Astrocyte (in vitro differentiated cells and primary cell): Measurements from ENCODE around the gene STON2. TPM values are rescaled to one million over a fixed set of nuclear protein-coding genes. Genes with fewer than 3 reads are reported as not detected.

Experiments used
- DNase-seq: peaks from one replicate; pipeline ENCODE4 v3.0.0-alpha.2; 2010; ENCODE audit warnings: low read depth
- FAIRE-seq: peaks from 2 replicates; lab custom pipeline; 2011; peaks lifted over from hg19 to GRCh38; lab: Jason Lieb, UNC
- H2AFZ ChIP-seq: 2 replicates; pipeline ENCODE4 v1.6.0; 2012; ENCODE audit warnings: low read depth, low read length, inconsistent platforms
- H3K27ac ChIP-seq: 2 replicates; pipeline ENCODE4 v1.5.1; 2011; ENCODE audit warnings: low read depth, low read length, inconsistent platforms
- H3K27me3 ChIP-seq: 2 replicates; pipeline ENCODE4 v1.6.0; 2011; ENCODE audit warnings: low read length, inconsistent platforms; ENCODE audit not compliant: insufficient read depth
- H3K36me3 ChIP-seq: 2 replicates; pipeline ENCODE4 v1.5.1; 2011; ENCODE audit warnings: low read length, inconsistent platforms; ENCODE audit not compliant: insufficient read depth
- H3K4me1 ChIP-seq: 2 replicates; pipeline ENCODE4 v1.5.1; 2011; ENCODE audit warnings: low read length, inconsistent platforms; ENCODE audit not compliant: insufficient read depth
- H3K4me2 ChIP-seq: 2 replicates; pipeline ENCODE4 v1.6.0; 2012; ENCODE audit warnings: low read length, inconsistent platforms
- H3K4me3 ChIP-seq: 2 replicates; pipeline ENCODE4 v1.5.1; 2011; ENCODE audit warnings: low read depth, mild to moderate bottlenecking, low read length, inconsistent platforms; ENCODE audit not compliant: insufficient read depth
- H3K79me2 ChIP-seq: 2 replicates; pipeline ENCODE4 v1.6.0; 2012; ENCODE audit warnings: mild to moderate bottlenecking, low read length, inconsistent platforms; ENCODE audit not compliant: insufficient read depth
- H3K9ac ChIP-seq: 2 replicates; pipeline ENCODE4 v1.6.0; 2012; ENCODE audit warnings: mild to moderate bottlenecking, low read length, inconsistent platforms
- H3K9me3 ChIP-seq: 2 replicates; pipeline ENCODE4 v1.5.1; 2012; ENCODE audit warnings: low read depth, mild to moderate bottlenecking, low read length, inconsistent platforms; ENCODE audit not compliant: insufficient read depth
- H4K20me1 ChIP-seq: 2 replicates; pipeline ENCODE4 v1.6.0; 2012; ENCODE audit warnings: low read length, inconsistent platforms; ENCODE audit not compliant: insufficient read depth
- H3K27ac Mint-ChIP-seq: one replicate; pipeline ENCODE4 v1.8.0; 2021; ENCODE audit warnings: mild to moderate bottlenecking, mixed read lengths; ENCODE audit not compliant: unreplicated experiment
- H3K27me3 Mint-ChIP-seq: one replicate; pipeline ENCODE4 v1.8.0; 2021; ENCODE audit warnings: low read depth, mixed read lengths; ENCODE audit not compliant: unreplicated experiment
- H3K36me3 Mint-ChIP-seq: one replicate; pipeline ENCODE4 v1.8.0; 2021; ENCODE audit warnings: low read depth, mixed read lengths; ENCODE audit not compliant: unreplicated experiment
- H3K4me1 Mint-ChIP-seq: one replicate; pipeline ENCODE4 v1.8.0; 2021; ENCODE audit warnings: low read depth, mixed read lengths; ENCODE audit not compliant: unreplicated experiment
- H3K4me3 Mint-ChIP-seq: one replicate; pipeline ENCODE4 v1.8.0; 2021; ENCODE audit warnings: mild to moderate bottlenecking, moderate library complexity, mixed read lengths; ENCODE audit not compliant: unreplicated experiment
- H3K9me3 Mint-ChIP-seq: one replicate; pipeline ENCODE4 v1.8.0; 2021; ENCODE audit warnings: mild to moderate bottlenecking, mixed read lengths; ENCODE audit not compliant: unreplicated experiment
- CTCF ChIP-seq: IDR thresholded peaks from 2 replicates; pipeline ENCODE4 v1.5.1; 2011; ENCODE audit warnings: low read depth, mild to moderate bottlenecking, inconsistent platforms, low read length, moderate library complexity; ENCODE audit not compliant: insufficient read depth
- EZH2 ChIP-seq: IDR thresholded peaks from 2 replicates; pipeline ENCODE4 v1.6.1; 2012; ENCODE audit warnings: mild to moderate bottlenecking, low read length, inconsistent platforms; ENCODE audit not compliant: insufficient read depth
- total RNA-seq: library from RNA; stranded (reverse); gene quantifications from 2 replicates; pipeline ENCODE4 v1.2.1, GENCODE V29; 2021

Gene STON2
- total RNA-seq, 1 donor from 2014 or later, result 52.9 TPM

- Histone ChIP-seq H3K27ac (no peak overlapping the region), H3K36me3 (no peaks in the 10 kb centered on the region), H2AFZ (no peak overlapping the region), H3K79me2 (no peaks in the 10 kb centered on the region), H3K4me3 (no peak overlapping the region), H3K4me2 (no peak overlapping the region), H4K20me1 (no peaks in the 10 kb centered on the region), H3K9me3 (no peaks in the 10 kb centered on the region), H3K4me1 (no peaks in the 10 kb centered on the region), H3K27me3 (no peaks in the 10 kb centered on the region), H3K9ac (no peak overlapping the region)
- FAIRE-seq (no peak), DNase-seq (no peak)
- H3K4me1 Mint-ChIP-seq, result peaks cover 4% of the 10 kb centered on the region
- no peak overlapping the region for H3K27ac Mint-ChIP-seq
- H3K4me3 Mint-ChIP-seq, result no peak overlapping the region
- H3K9me3 Mint-ChIP-seq, result no peaks in the 10 kb centered on the region
- no peaks in the 10 kb centered on the region for H3K27me3 Mint-ChIP-seq
- TF ChIP-seq EZH2 (no peak), CTCF (no peak)
- no peaks in the 10 kb centered on the region for H3K36me3 Mint-ChIP-seq
These were observed 15.7 kb upstream of the STON2 start for GRCh38 chr14:81415781-81416180.

- H3K9ac ChIP-seq, result no peak overlapping the region
- no peaks in the 10 kb centered on the region for H3K27me3 ChIP-seq
- H4K20me1 ChIP-seq, result no peaks in the 10 kb centered on the region
- H3K36me3 ChIP-seq, result no peaks in the 10 kb centered on the region
- Mint-ChIP-seq H3K27ac (no peak overlapping the region), H3K4me3 (no peak overlapping the region), H3K36me3 (no peaks in the 10 kb centered on the region), H3K9me3 (no peaks in the 10 kb centered on the region), H3K27me3 (no peaks in the 10 kb centered on the region), H3K4me1 (peaks cover 4% of the 10 kb centered on the region)
- TF ChIP-seq CTCF (no peak), EZH2 (no peak)
- H3K4me2 ChIP-seq, result no peak overlapping the region
- no peak overlapping the region for H3K4me3 ChIP-seq
- H3K9me3 ChIP-seq, result no peaks in the 10 kb centered on the region
- DNase-seq, result no peak
- H3K4me1 ChIP-seq, result no peaks in the 10 kb centered on the region
- no peak for FAIRE-seq
- H3K27ac ChIP-seq, result no peak overlapping the region
- H2AFZ ChIP-seq, result no peak overlapping the region
- no peaks in the 10 kb centered on the region for H3K79me2 ChIP-seq
These were observed 14.0 kb upstream of the STON2 start for GRCh38 chr14:81414123-81414522.

GRCh38 chr14:81412779-81413178 is 12.7 kb upstream of the STON2 start:
- Histone ChIP-seq H3K79me2 (no peaks in the 10 kb centered on the region), H3K4me2 (no peak overlapping the region), H4K20me1 (no peaks in the 10 kb centered on the region), H3K36me3 (no peaks in the 10 kb centered on the region), H3K4me1 (no peaks in the 10 kb centered on the region), H3K9me3 (no peaks in the 10 kb centered on the region), H3K4me3 (no peak overlapping the region), H2AFZ (no peak overlapping the region), H3K27me3 (peaks cover under 1% of the 10 kb centered on the region), H3K9ac (no peak overlapping the region), H3K27ac (no peak overlapping the region)
- Mint-ChIP-seq H3K4me3 (no peak overlapping the region), H3K36me3 (no peaks in the 10 kb centered on the region), H3K27ac (no peak overlapping the region), H3K9me3 (no peaks in the 10 kb centered on the region), H3K4me1 (peaks cover 4% of the 10 kb centered on the region), H3K27me3 (no peaks in the 10 kb centered on the region)
- DNase-seq (no peak), FAIRE-seq (no peak)
- TF ChIP-seq CTCF (no peak), EZH2 (no peak)
